ENCODE data around the gene ENTREP1. TPM values are rescaled to one million over a fixed set of nuclear protein-coding genes. Genes with fewer than 3 reads are reported as not detected.

Gene ENTREP1
- polyA plus RNA-seq, 1 of the 3 experiments (the other 2 are of a cell fraction) = not detected

GRCh38 chr9:69326261-69326660, 1.2 kb downstream of the ENTREP1 start (continued):
- TF ChIP-seq, protein P1, sequence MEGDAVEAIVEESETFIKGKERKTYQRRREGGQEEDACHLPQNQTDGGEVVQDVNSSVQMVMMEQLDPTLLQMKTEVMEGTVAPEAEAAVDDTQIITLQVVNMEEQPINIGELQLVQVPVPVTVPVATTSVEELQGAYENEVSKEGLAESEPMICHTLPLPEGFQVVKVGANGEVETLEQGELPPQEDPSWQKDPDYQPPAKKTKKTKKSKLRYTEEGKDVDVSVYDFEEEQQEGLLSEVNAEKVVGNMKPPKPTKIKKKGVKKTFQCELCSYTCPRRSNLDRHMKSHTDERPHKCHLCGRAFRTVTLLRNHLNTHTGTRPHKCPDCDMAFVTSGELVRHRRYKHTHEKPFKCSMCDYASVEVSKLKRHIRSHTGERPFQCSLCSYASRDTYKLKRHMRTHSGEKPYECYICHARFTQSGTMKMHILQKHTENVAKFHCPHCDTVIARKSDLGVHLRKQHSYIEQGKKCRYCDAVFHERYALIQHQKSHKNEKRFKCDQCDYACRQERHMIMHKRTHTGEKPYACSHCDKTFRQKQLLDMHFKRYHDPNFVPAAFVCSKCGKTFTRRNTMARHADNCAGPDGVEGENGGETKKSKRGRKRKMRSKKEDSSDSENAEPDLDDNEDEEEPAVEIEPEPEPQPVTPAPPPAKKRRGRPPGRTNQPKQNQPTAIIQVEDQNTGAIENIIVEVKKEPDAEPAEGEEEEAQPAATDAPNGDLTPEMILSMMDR (IDR thresholded peaks at IDR 0.05) = no peak
- TF ChIP-seq POLR2AphosphoS5 (IDR thresholded peaks at IDR 0.05; ENCODE audit: low read depth, low read length) = no peak
- TF ChIP-seq, protein P2, sequence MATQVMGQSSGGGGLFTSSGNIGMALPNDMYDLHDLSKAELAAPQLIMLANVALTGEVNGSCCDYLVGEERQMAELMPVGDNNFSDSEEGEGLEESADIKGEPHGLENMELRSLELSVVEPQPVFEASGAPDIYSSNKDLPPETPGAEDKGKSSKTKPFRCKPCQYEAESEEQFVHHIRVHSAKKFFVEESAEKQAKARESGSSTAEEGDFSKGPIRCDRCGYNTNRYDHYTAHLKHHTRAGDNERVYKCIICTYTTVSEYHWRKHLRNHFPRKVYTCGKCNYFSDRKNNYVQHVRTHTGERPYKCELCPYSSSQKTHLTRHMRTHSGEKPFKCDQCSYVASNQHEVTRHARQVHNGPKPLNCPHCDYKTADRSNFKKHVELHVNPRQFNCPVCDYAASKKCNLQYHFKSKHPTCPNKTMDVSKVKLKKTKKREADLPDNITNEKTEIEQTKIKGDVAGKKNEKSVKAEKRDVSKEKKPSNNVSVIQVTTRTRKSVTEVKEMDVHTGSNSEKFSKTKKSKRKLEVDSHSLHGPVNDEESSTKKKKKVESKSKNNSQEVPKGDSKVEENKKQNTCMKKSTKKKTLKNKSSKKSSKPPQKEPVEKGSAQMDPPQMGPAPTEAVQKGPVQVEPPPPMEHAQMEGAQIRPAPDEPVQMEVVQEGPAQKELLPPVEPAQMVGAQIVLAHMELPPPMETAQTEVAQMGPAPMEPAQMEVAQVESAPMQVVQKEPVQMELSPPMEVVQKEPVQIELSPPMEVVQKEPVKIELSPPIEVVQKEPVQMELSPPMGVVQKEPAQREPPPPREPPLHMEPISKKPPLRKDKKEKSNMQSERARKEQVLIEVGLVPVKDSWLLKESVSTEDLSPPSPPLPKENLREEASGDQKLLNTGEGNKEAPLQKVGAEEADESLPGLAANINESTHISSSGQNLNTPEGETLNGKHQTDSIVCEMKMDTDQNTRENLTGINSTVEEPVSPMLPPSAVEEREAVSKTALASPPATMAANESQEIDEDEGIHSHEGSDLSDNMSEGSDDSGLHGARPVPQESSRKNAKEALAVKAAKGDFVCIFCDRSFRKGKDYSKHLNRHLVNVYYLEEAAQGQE (IDR thresholded peaks at IDR 0.05; ENCODE audit: low read depth, low read length) = no peak
- TF ChIP-seq, protein P3, sequence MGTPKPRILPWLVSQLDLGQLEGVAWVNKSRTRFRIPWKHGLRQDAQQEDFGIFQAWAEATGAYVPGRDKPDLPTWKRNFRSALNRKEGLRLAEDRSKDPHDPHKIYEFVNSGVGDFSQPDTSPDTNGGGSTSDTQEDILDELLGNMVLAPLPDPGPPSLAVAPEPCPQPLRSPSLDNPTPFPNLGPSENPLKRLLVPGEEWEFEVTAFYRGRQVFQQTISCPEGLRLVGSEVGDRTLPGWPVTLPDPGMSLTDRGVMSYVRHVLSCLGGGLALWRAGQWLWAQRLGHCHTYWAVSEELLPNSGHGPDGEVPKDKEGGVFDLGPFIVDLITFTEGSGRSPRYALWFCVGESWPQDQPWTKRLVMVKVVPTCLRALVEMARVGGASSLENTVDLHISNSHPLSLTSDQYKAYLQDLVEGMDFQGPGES (IDR thresholded peaks at IDR 0.05; ENCODE audit: low read depth, low read length) = no peak
- TF ChIP-seq SIN3A (IDR thresholded peaks at IDR 0.05; ENCODE audit: borderline replicate concordance, low read depth, low read length) = no peak
- TF ChIP-seq RFX5 (IDR thresholded peaks at IDR 0.05; ENCODE audit: low read length) = no peak

DNA sequence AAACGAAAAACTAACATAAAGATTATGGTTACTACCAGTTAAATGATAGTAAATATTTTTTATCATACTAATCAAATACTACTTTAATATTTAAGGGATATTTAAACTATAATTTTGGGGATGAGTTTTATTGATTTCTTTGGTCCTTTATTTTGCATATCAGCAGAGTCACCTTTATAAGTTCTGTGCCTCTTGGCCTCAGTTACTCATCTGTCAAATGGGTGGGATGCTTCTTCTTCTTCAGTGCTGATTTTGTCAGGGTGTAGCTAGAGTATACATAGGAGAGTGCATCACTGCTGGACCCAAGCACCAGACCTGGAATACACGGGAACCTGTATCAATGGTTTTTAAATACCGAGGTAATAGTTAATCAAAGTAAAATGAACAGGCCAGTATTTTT, 5.6 kb downstream of the ENTREP1 start:
- CTCF ChIA-PET = no interaction called here

More for the DNA sequence above, 5.6 kb downstream of the ENTREP1 start:
- H3K79me2 ChIP-seq (ENCODE audit: insufficient read depth) = no peaks in the 10 kb centered on the region
- POLR2A ChIA-PET = no interaction called here
- no peaks in the 10 kb centered on the region for H3K9me2 ChIP-seq
- H3K9ac ChIP-seq = no peak overlapping the region
- H4K20me1 ChIP-seq (ENCODE audit: insufficient read depth) = no peaks in the 10 kb centered on the region
- no peak for DNase-seq
- H3K27ac ChIP-seq (ENCODE audit: low read depth in 2 of 2, low read length in 1 of 2) = no peak overlapping the region
- H3K27me3 ChIP-seq (ENCODE audit: insufficient read depth) = peaks cover 60% of the 10 kb centered on the region; the same call in 1 of the 2 replicates
- no peak overlapping the region for H3K4me3 ChIP-seq (ENCODE audit: low read depth in 2 of 2, low read length in 1 of 2)
- no peak overlapping the region for H2AFZ ChIP-seq (ENCODE audit: low read depth)
- no peaks in the 10 kb centered on the region for H3K9me3 ChIP-seq
- H3F3A ChIP-seq (replicated peaks; ENCODE audit: insufficient read depth) = no peaks in the 10 kb centered on the region
- 7% methylated on average over 3 of the region's 3 CpGs for WGBS (ENCODE audit: low lambda C conversion rate)
- no peaks in the 10 kb centered on the region for H3K36me3 ChIP-seq (replicated peaks in 1 of 2; ENCODE audit: control insufficient read depth in 1 of 2, insufficient read depth in 2 of 2, low read length in 1 of 2)
- TF ChIP-seq, protein P2 (IDR thresholded peaks at IDR 0.05; ENCODE audit: low read depth, low read length) = no peak
- TF ChIP-seq SMC3 (IDR thresholded peaks at IDR 0.05; ENCODE audit: low read depth, low read length) (no peak), EP300 (IDR thresholded peaks at IDR 0.05; ENCODE audit: borderline replicate concordance in 1 of 2, low read depth in 1 of 2, low read length in 1 of 2) (no peak), GABPA (IDR thresholded peaks at IDR 0.05; ENCODE audit: low read depth) (no peak), FOSL2 (IDR thresholded peaks at IDR 0.05; ENCODE audit: borderline replicate concordance, low read depth) (no peak)
- no peaks in the 10 kb centered on the region for H3K4me1 ChIP-seq (ENCODE audit: control insufficient read depth in 1 of 2, insufficient read depth in 2 of 2, low read depth in 1 of 2, low read length in 1 of 2)
- H3K4me2 ChIP-seq = no peak overlapping the region
